GM12878 (cell line): ENCODE results near the gene CITED2. TPM values are rescaled to one million over a fixed set of nuclear protein-coding genes. Genes with fewer than 3 reads are reported as not detected.

Source experiments
- CBX3 ChIP-seq: fragments of 200-600 bp; sonication (generic); IDR thresholded peaks from 2 replicates; pipeline ENCODE4 v1.6.1; 2016; ENCODE audit warnings: low read depth, borderline replicate concordance
- CEBPB ChIP-seq, 2 experiments: fragments of 150-350 bp in 1 of 2; IDR thresholded peaks; 2 replicates each; pipeline ENCODE4 v1.6.1; 2012 to 2014; ENCODE audit warnings: low read depth in 2 of 2, low read length in 2 of 2, borderline replicate concordance in 1 of 2, inconsistent platforms in 1 of 2
- ESRRA ChIP-seq: IDR thresholded peaks from 2 replicates; pipeline ENCODE4 v1.6.1; 2012; ENCODE audit warnings: mild to moderate bottlenecking, low read length, improper control_type of control experiment
- FOXK2 ChIP-seq: fragments of 450-650 bp; IDR thresholded peaks from 2 replicates; pipeline ENCODE4 v1.6.1; 2017; ENCODE audit warnings: mild to moderate bottlenecking, moderate library complexity
- IRF4 ChIP-seq: IDR thresholded peaks from 2 replicates; pipeline ENCODE4 v1.6.1; 2011; ENCODE audit warnings: low read depth, low read length
- LARP7 ChIP-seq: fragments of 450-650 bp; IDR thresholded peaks from 2 replicates; pipeline ENCODE4 v1.6.1; 2017; ENCODE audit warnings: mild to moderate bottlenecking
- MTA2 ChIP-seq: fragments of 450-650 bp; IDR thresholded peaks from 2 replicates; pipeline ENCODE4 v1.6.1; 2016; ENCODE audit warnings: low read depth, mild to moderate bottlenecking, moderate library complexity
- NFXL1 ChIP-seq: fragments of 450-650 bp; IDR thresholded peaks from 2 replicates; pipeline ENCODE4 v1.6.1; 2017; ENCODE audit warnings: antibody characterized with exemption, mild to moderate bottlenecking, borderline replicate concordance
- NR2F1 ChIP-seq: fragments of 450-650 bp; conservative IDR thresholded peaks from 2 replicates; pipeline ENCODE4 v1.6.1; 2017; ENCODE audit warnings: mild to moderate bottlenecking
- SIN3A ChIP-seq: IDR thresholded peaks from 2 replicates; pipeline ENCODE4 v1.6.1; 2012; ENCODE audit warnings: low read depth, low read length, improper control_type of control experiment
- STAT1 ChIP-seq: fragments of 450-650 bp; conservative IDR thresholded peaks from 2 replicates; pipeline ENCODE4 v1.6.1; 2014; ENCODE audit warnings: antibody characterized with exemption, mild to moderate bottlenecking
- SUPT20H ChIP-seq: IDR thresholded peaks from 2 replicates; pipeline ENCODE4 v1.6.1; 2011; ENCODE audit warnings: low read depth, mild to moderate bottlenecking, low read length, moderate library complexity, borderline replicate concordance; ENCODE audit not compliant: control insufficient read depth
- TBL1XR1 ChIP-seq: IDR thresholded peaks from 2 replicates; pipeline ENCODE4 v1.6.1; 2012; ENCODE audit warnings: low read depth, low read length, improper control_type of control experiment
- polyA plus RNA-seq, 11 experiments: library from polyadenylated mRNA; depleted of rRNA in 4 of 11; unstranded in 6 of 11; stranded (reverse) in 5 of 11; fragments of >200 nt; fragmentation: Nextera tagmentation in 4 of 11; fragmentation: Illumina TruSeq in 1 of 11; extraction: Ambion mirVana in 4 of 11; extraction: Trizol in 1 of 11; gene quantifications; 1 replicate in 1 of 11; 2 replicates in 10 of 11; pipeline versions ENCODE4 v1.2.1 to v1.2.3, GENCODE V29; 2011 to 2016; ENCODE audit warnings: inconsistent platforms in 2 of 11, missing spikeins in 2 of 11, low read depth in 1 of 11
- total RNA-seq, 4 experiments: library from RNA; depleted of rRNA in 3 of 4; stranded (reverse); fragments of >200 nt in 3 of 4; fragmentation: Illumina TruSeq in 1 of 4; extraction: Trizol in 1 of 4; gene quantifications; 2 replicates each; pipeline versions ENCODE4 v1.2.1 to v1.2.3, GENCODE V29; 2013 to 2021
- TF ChIP-seq, protein P1 (sequence below): IDR thresholded peaks from 2 replicates; pipeline ENCODE4 v1.6.1; 2012; ENCODE audit warnings: improper control_type of control experiment, low read depth, low read length; ENCODE audit not compliant: insufficient replicate concordance
- TF ChIP-seq, protein P2 (sequence below): fragments of 450-650 bp; IDR thresholded peaks from 2 replicates; pipeline ENCODE4 v1.6.1; 2016; ENCODE audit warnings: mild to moderate bottlenecking
- TF ChIP-seq, protein P3 (sequence below): fragments of 450-650 bp; IDR thresholded peaks from 2 replicates; pipeline ENCODE4 v1.6.1; 2017; ENCODE audit warnings: mild to moderate bottlenecking, moderate library complexity
- TF ChIP-seq, protein P4 (sequence below): fragments of 150-350 bp; IDR thresholded peaks from 2 replicates; pipeline ENCODE4 v1.6.1; 2014; ENCODE audit warnings: mild to moderate bottlenecking, low read depth, low read length
- TF ChIP-seq, protein P5 (sequence below): IDR thresholded peaks from 2 replicates; pipeline ENCODE4 v1.6.1; 2011; ENCODE audit warnings: low read depth, mild to moderate bottlenecking, low read length, moderate library complexity, borderline replicate concordance; ENCODE audit errors: extremely low read depth
- TF ChIP-seq, protein P6 (sequence below): IDR thresholded peaks from 2 replicates; pipeline ENCODE4 v1.6.1; 2012; ENCODE audit warnings: low read depth, low read length, improper control_type of control experiment

Gene CITED2
- total and polyA plus RNA-seq, 10 of the 15 experiments (the other 5 are each of a cell fraction or from before 2014, with no cell fraction given), result 0.08 to 20.0 (median 7.3) TPM

DNA sequence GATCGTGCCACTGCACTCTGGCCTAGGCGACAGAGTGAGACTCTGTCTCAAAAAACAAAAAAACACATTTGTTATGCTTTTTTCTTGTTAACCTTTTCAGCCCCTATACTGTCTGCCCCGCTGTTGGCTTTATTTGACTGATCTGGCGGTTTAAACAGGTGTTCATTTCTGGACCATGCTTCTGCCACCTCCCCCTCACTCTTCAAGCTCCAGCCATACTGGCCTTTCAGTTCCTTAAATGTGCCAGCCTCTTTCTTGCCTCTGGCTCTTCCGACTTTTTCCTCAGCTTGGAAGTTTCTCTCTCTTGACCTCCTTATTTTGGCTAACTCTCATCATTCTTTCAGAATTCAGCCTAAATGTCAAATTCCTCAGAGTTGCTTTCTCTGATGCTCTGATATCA, 47.4 kb downstream of the CITED2 start (continued):
- TF ChIP-seq, protein P1, sequence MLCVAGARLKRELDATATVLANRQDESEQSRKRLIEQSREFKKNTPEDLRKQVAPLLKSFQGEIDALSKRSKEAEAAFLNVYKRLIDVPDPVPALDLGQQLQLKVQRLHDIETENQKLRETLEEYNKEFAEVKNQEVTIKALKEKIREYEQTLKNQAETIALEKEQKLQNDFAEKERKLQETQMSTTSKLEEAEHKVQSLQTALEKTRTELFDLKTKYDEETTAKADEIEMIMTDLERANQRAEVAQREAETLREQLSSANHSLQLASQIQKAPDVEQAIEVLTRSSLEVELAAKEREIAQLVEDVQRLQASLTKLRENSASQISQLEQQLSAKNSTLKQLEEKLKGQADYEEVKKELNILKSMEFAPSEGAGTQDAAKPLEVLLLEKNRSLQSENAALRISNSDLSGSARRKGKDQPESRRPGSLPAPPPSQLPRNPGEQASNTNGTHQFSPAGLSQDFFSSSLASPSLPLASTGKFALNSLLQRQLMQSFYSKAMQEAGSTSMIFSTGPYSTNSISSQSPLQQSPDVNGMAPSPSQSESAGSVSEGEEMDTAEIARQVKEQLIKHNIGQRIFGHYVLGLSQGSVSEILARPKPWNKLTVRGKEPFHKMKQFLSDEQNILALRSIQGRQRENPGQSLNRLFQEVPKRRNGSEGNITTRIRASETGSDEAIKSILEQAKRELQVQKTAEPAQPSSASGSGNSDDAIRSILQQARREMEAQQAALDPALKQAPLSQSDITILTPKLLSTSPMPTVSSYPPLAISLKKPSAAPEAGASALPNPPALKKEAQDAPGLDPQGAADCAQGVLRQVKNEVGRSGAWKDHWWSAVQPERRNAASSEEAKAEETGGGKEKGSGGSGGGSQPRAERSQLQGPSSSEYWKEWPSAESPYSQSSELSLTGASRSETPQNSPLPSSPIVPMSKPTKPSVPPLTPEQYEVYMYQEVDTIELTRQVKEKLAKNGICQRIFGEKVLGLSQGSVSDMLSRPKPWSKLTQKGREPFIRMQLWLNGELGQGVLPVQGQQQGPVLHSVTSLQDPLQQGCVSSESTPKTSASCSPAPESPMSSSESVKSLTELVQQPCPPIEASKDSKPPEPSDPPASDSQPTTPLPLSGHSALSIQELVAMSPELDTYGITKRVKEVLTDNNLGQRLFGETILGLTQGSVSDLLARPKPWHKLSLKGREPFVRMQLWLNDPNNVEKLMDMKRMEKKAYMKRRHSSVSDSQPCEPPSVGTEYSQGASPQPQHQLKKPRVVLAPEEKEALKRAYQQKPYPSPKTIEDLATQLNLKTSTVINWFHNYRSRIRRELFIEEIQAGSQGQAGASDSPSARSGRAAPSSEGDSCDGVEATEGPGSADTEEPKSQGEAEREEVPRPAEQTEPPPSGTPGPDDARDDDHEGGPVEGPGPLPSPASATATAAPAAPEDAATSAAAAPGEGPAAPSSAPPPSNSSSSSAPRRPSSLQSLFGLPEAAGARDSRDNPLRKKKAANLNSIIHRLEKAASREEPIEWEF, result no peak
- no peak for TF ChIP-seq FOXK2
- TF ChIP-seq, protein P2, sequence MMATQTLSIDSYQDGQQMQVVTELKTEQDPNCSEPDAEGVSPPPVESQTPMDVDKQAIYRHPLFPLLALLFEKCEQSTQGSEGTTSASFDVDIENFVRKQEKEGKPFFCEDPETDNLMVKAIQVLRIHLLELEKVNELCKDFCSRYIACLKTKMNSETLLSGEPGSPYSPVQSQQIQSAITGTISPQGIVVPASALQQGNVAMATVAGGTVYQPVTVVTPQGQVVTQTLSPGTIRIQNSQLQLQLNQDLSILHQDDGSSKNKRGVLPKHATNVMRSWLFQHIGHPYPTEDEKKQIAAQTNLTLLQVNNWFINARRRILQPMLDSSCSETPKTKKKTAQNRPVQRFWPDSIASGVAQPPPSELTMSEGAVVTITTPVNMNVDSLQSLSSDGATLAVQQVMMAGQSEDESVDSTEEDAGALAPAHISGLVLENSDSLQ, result peak; percentile 65; the same call in 1 of the 2 replicates
- TF ChIP-seq SIN3A, result no peak
- TF ChIP-seq NFXL1, result no peak
- no peak for TF ChIP-seq CBX3
- no peak for TF ChIP-seq SUPT20H
- TF ChIP-seq MTA2, result peak; percentile 92
- TF ChIP-seq, protein P3, sequence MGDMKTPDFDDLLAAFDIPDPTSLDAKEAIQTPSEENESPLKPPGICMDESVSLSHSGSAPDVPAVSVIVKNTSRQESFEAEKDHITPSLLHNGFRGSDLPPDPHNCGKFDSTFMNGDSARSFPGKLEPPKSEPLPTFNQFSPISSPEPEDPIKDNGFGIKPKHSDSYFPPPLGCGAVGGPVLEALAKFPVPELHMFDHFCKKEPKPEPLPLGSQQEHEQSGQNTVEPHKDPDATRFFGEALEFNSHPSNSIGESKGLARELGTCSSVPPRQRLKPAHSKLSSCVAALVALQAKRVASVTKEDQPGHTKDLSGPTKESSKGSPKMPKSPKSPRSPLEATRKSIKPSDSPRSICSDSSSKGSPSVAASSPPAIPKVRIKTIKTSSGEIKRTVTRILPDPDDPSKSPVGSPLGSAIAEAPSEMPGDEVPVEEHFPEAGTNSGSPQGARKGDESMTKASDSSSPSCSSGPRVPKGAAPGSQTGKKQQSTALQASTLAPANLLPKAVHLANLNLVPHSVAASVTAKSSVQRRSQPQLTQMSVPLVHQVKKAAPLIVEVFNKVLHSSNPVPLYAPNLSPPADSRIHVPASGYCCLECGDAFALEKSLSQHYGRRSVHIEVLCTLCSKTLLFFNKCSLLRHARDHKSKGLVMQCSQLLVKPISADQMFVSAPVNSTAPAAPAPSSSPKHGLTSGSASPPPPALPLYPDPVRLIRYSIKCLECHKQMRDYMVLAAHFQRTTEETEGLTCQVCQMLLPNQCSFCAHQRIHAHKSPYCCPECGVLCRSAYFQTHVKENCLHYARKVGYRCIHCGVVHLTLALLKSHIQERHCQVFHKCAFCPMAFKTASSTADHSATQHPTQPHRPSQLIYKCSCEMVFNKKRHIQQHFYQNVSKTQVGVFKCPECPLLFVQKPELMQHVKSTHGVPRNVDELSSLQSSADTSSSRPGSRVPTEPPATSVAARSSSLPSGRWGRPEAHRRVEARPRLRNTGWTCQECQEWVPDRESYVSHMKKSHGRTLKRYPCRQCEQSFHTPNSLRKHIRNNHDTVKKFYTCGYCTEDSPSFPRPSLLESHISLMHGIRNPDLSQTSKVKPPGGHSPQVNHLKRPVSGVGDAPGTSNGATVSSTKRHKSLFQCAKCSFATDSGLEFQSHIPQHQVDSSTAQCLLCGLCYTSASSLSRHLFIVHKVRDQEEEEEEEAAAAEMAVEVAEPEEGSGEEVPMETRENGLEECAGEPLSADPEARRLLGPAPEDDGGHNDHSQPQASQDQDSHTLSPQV, result no peak
- TF ChIP-seq, protein P4, sequence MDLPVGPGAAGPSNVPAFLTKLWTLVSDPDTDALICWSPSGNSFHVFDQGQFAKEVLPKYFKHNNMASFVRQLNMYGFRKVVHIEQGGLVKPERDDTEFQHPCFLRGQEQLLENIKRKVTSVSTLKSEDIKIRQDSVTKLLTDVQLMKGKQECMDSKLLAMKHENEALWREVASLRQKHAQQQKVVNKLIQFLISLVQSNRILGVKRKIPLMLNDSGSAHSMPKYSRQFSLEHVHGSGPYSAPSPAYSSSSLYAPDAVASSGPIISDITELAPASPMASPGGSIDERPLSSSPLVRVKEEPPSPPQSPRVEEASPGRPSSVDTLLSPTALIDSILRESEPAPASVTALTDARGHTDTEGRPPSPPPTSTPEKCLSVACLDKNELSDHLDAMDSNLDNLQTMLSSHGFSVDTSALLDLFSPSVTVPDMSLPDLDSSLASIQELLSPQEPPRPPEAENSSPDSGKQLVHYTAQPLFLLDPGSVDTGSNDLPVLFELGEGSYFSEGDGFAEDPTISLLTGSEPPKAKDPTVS, result no peak
- TF ChIP-seq, protein P5, sequence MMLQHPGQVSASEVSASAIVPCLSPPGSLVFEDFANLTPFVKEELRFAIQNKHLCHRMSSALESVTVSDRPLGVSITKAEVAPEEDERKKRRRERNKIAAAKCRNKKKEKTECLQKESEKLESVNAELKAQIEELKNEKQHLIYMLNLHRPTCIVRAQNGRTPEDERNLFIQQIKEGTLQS, result no peak
- TF ChIP-seq, protein P6, sequence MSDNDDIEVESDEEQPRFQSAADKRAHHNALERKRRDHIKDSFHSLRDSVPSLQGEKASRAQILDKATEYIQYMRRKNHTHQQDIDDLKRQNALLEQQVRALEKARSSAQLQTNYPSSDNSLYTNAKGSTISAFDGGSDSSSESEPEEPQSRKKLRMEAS, result no peak
- TF ChIP-seq NR2F1, result peak; percentile 66; the same call in 1 of the 2 replicates
- peak; percentile 69; the same call in 1 of the 2 replicates for TF ChIP-seq IRF4
- no peak for TF ChIP-seq STAT1
- TF ChIP-seq LARP7, result no peak
- no peak for TF ChIP-seq CEBPB (IDR thresholded peaks at IDR 0.05; ENCODE audit: borderline replicate concordance in 1 of 2, low read depth in 2 of 2, low read length in 2 of 2)
- TF ChIP-seq TBL1XR1, result no peak
- TF ChIP-seq ESRRA, result no peak
